ENCODE results near the gene PSMA5. TPM values are rescaled to one million over a fixed set of nuclear protein-coding genes. Genes with fewer than 3 reads are reported as not detected.

PSMA5 gene
- total RNA-seq, 1 experiment from 2014 or later, result 97.8 TPM

DNA sequence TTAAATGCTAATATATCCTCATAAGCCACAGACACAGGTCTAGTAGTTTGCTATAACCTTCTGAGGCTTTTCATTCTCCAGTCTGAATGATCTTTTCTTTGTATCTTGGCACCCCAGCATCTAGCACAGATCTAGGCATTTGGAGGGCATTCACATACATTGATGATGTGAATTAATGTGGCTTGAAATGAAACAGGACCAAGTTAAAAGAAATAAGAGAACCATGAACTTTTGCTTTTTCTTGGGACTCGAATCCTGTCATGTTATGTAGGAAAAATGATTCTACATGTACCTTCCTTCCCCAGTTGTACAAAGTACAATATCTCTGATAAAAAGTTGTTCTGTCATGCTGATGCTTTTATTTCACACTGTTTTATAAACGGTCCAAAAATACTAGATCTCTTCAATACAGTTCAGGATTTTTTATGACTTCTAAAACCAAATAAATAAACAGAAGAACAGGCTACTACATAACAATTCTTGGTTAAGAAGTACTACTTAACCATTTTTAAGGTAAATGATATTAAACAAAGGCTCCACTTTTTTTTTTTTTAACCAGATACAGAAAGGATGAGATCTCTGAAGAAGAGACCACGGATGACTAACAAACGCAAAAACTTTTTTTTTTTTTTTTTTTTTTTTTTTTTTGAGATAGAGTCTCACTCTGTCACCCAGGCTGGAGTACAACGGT is 31.5 kb downstream of the PSMA5 start:
- H3K4me3 Mint-ChIP-seq (ENCODE audit: unreplicated experiment), result no peak overlapping the region
- H3K36me3 Mint-ChIP-seq (ENCODE audit: insufficient read depth, unreplicated experiment), result no peaks in the 10 kb centered on the region
- POLR2A ChIA-PET, result no interaction called here
- no peaks in the 10 kb centered on the region for H3K27me3 Mint-ChIP-seq (ENCODE audit: insufficient read depth, unreplicated experiment)
- peaks cover 35% of the 10 kb centered on the region for H3K4me1 ChIP-seq
- no peaks in the 10 kb centered on the region for H3K9me3 Mint-ChIP-seq (ENCODE audit: unreplicated experiment)
- no peaks in the 10 kb centered on the region for H3K27me3 ChIP-seq (replicated peaks; ENCODE audit: control insufficient read depth, insufficient read depth, low read length)
- intact Hi-C loops (cut with micrococcal nuclease; ENCODE audit: unreplicated experiment), result loop anchor here (1.0 to 5.0 kb wide), 2 partner anchors 43 to 302 kb away; partner anchors contain the start of gene TMEM167B
- no peak for DNase-seq
- CTCF ChIA-PET, result no interaction called here
- BruUV-seq (replicated peaks), result no TSS peak
- no peak overlapping the region for H3K4me3 ChIP-seq (ENCODE audit: low read depth, low read length)
- H3K4me1 Mint-ChIP-seq (ENCODE audit: low read depth, unreplicated experiment), result peaks cover 19% of the 10 kb centered on the region
- TF ChIP-seq, protein P1, sequence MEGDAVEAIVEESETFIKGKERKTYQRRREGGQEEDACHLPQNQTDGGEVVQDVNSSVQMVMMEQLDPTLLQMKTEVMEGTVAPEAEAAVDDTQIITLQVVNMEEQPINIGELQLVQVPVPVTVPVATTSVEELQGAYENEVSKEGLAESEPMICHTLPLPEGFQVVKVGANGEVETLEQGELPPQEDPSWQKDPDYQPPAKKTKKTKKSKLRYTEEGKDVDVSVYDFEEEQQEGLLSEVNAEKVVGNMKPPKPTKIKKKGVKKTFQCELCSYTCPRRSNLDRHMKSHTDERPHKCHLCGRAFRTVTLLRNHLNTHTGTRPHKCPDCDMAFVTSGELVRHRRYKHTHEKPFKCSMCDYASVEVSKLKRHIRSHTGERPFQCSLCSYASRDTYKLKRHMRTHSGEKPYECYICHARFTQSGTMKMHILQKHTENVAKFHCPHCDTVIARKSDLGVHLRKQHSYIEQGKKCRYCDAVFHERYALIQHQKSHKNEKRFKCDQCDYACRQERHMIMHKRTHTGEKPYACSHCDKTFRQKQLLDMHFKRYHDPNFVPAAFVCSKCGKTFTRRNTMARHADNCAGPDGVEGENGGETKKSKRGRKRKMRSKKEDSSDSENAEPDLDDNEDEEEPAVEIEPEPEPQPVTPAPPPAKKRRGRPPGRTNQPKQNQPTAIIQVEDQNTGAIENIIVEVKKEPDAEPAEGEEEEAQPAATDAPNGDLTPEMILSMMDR (IDR thresholded peaks at IDR 0.05; ENCODE audit: insufficient read depth in 1 of 2, low read depth in 1 of 2, low read length in 1 of 2, severe bottlenecking in 1 of 2, unreplicated experiment in 1 of 2), result no peak
- no peaks in the 10 kb centered on the region for H3K36me3 ChIP-seq (ENCODE audit: control insufficient read depth, insufficient read depth, low read length)
- no peaks in the 10 kb centered on the region for H3K9me3 ChIP-seq
- no peak overlapping the region for H3K27ac Mint-ChIP-seq (ENCODE audit: unreplicated experiment)

DNA sequence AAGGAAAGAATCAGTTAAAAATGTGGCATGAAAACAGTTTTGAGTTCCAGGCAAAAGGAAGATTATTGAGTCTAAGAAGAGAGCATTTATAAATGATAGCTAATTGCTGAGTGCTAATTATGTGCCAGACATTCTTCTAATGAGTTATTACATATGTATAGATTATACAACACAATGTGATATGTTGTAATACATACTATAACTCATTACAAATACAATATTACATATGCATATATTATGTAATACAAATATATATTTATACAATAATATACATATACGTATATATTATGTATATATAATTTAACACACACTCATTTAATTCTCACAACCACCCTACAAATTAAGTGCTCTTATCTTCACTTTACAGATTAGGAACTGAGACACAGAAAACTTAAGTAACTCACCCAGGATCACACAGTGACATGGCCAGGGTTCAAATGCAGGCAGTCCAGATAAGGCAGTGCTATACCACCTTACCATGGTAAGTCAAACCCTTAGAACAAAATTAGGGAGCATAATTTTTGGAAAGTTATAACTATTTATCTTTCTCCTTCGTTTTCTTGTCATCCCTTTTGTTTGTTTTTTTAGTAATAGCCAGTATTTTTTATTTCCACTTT is 32.5 kb downstream of the PSMA5 start:
- H3K9me3 ChIP-seq, result no peaks in the 10 kb centered on the region
- TF ChIP-seq, protein P1 (IDR thresholded peaks at IDR 0.05; ENCODE audit: insufficient read depth in 1 of 2, low read depth in 1 of 2, low read length in 1 of 2, severe bottlenecking in 1 of 2, unreplicated experiment in 1 of 2), result no peak
- H3K36me3 ChIP-seq (ENCODE audit: control insufficient read depth, insufficient read depth, low read length), result no peaks in the 10 kb centered on the region
- DNase-seq, result no peak
- no peaks in the 10 kb centered on the region for H3K27me3 ChIP-seq (replicated peaks; ENCODE audit: control insufficient read depth, insufficient read depth, low read length)
- Mint-ChIP-seq H3K4me3 (ENCODE audit: unreplicated experiment) (no peak overlapping the region), H3K36me3 (ENCODE audit: insufficient read depth, unreplicated experiment) (no peaks in the 10 kb centered on the region), H3K4me1 (ENCODE audit: low read depth, unreplicated experiment) (peaks cover 19% of the 10 kb centered on the region), H3K9me3 (ENCODE audit: unreplicated experiment) (no peaks in the 10 kb centered on the region), H3K27me3 (ENCODE audit: insufficient read depth, unreplicated experiment) (no peaks in the 10 kb centered on the region), H3K27ac (ENCODE audit: unreplicated experiment) (no peak overlapping the region)
- intact Hi-C loops (cut with micrococcal nuclease; ENCODE audit: unreplicated experiment), result no loop called here
- no peak overlapping the region; the same call in 1 of the 2 replicates for H3K4me3 ChIP-seq (ENCODE audit: low read depth, low read length)
- CTCF ChIA-PET, result no interaction called here
- POLR2A ChIA-PET, result no interaction called here
- peaks cover 29% of the 10 kb centered on the region for H3K4me1 ChIP-seq
- BruUV-seq (replicated peaks), result no TSS peak

DNA sequence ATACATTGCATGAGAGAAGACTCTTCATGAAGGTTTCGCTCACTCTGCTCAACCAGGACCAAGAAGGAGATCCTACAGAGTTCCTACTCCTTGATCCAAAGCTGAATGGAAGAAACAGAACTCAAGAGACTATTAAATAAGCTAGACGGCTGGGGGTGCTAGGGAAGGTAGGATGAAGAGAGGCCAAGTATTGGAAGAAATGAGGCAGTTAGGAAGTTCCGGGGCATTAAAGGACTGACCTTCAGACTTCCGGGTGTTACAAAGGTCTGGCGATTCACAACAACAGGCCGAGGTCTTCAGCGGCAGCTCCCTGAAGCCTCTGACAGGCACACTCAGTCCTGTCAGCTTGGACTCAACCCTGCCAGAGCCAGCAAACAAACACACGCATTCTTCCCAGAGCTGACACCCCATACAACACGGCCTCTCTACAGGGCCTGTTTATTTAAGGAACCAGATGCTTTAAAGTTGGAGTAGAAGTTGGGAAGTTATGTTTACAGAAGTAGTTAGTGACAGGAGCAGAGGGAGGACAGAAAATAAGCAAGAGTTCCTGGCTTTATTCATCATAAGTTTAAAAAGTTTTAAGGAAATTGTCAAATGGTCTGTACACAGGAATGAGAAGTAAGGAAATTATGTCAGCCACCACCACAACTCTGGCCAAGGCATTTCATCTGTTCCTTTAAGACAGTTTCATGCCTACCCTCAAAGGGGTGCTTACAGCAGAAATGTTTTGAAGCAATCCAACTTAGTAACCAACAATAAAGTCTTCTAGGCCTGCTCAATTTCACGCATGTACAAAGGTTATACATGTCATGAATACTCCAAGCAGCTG is 33.2 kb downstream of the PSMA5 start:
- intact Hi-C loops (cut with micrococcal nuclease; ENCODE audit: unreplicated experiment), result no loop called here
- POLR2A ChIA-PET, result no interaction called here
- Mint-ChIP-seq H3K4me3 (ENCODE audit: unreplicated experiment) (peak overlapping the region; percentile 49), H3K9me3 (ENCODE audit: unreplicated experiment) (no peaks in the 10 kb centered on the region), H3K4me1 (ENCODE audit: low read depth, unreplicated experiment) (peaks cover 19% of the 10 kb centered on the region), H3K36me3 (ENCODE audit: insufficient read depth, unreplicated experiment) (no peaks in the 10 kb centered on the region), H3K27me3 (ENCODE audit: insufficient read depth, unreplicated experiment) (no peaks in the 10 kb centered on the region), H3K27ac (ENCODE audit: unreplicated experiment) (peak overlapping the region; percentile 59)
- TF ChIP-seq, protein P1 (IDR thresholded peaks at IDR 0.05; ENCODE audit: insufficient read depth in 1 of 2, low read depth in 1 of 2, low read length in 1 of 2, severe bottlenecking in 1 of 2, unreplicated experiment in 1 of 2), result no peak
- Histone ChIP-seq H3K4me1 (peaks cover 27% of the 10 kb centered on the region; the same call in 1 of the 2 replicates), H3K9me3 (no peaks in the 10 kb centered on the region), H3K4me3 (ENCODE audit: low read depth, low read length) (no peak overlapping the region; the same call in 1 of the 2 replicates), H3K36me3 (ENCODE audit: control insufficient read depth, insufficient read depth, low read length) (no peaks in the 10 kb centered on the region), H3K27me3 (replicated peaks; ENCODE audit: control insufficient read depth, insufficient read depth, low read length) (no peaks in the 10 kb centered on the region)
- CTCF ChIA-PET, result no interaction called here
- no TSS peak for BruUV-seq (replicated peaks)
- peak; percentile 52 to 77 for DNase-seq

Measured in Caco-2 (cell line).